ENCODE data around the gene RAPGEF2. TPM values are rescaled to one million over a fixed set of nuclear protein-coding genes. Genes with fewer than 3 reads are reported as not detected.

Gene RAPGEF2
- total and polyA plus RNA-seq, 2 donors (not counting 3 experiments of a cell fraction or from before 2014, with no cell fraction given) = 28.7 to 55.2 TPM

DNA sequence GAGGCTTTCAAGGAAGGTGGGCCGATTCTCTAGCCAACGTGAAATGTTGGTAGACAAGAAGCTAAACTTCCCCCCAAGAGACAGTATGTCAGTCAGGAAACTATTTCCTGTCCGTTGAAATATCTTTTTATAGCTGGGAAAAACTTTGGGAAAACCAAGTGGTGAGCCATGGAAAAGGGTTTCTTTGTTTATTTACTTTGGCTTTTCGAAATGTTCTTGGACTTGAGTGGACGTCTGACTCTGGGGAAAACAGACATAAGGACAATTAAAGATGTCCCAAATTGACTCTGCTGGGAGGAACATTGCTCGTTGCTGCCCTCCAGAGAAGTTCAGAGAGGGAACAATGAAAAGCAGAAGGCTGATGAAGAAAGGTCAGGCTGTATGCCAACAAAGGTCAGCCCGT is 295.4 kb downstream of the RAPGEF2 start:
- H2AFZ ChIP-seq (ENCODE audit: low read depth, low read length) = peak overlapping the region; percentile 66
- H4K20me1 ChIP-seq (replicated peaks; ENCODE audit: control insufficient read depth, extremely low read depth, insufficient read depth, low read length) = no peaks in the 10 kb centered on the region
- H3K9ac ChIP-seq (replicated peaks; ENCODE audit: extremely low read depth, insufficient read depth, low read length) = no peak overlapping the region
- no peaks in the 10 kb centered on the region for H3K79me2 ChIP-seq (ENCODE audit: control insufficient read depth, insufficient read depth, low read length)
- peak overlapping the region; percentile 37 for H3K27ac ChIP-seq (ENCODE audit: insufficient read depth, low read depth, low read length)
- FAIRE-seq (peak; percentile 86), DNase-seq (ENCODE audit: low read depth, low spot score) (peak; percentile 81)
- no peaks in the 10 kb centered on the region for H3K9me3 ChIP-seq (replicated peaks; ENCODE audit: control insufficient read depth, insufficient read depth, low read length)
- ChIA-PET POLR2A (no interaction called here), CTCF (interaction anchor here (1.1 to 1.7 kb wide), 4 partner anchors 13 to 546 kb away, joined by 3 to 10 read pairs (median 4); no protein-coding TSS in a partner anchor)
- intact Hi-C loops (cut with micrococcal nuclease) (loop anchor here (1.0 kb wide), 1 partner anchor 8 kb away; no protein-coding TSS in a partner anchor), dilution Hi-C loops (cut with MboI; ENCODE audit: extremely low pct_ligation_motif_present, low sequenced_read_pairs) (no loop called here)
- H3K4me3 ChIP-seq (replicated peaks in 1 of 3; ENCODE audit: insufficient read depth in 1 of 3, low read depth in 1 of 3, low read length in 3 of 3) = no peak overlapping the region
- H3K4me1 ChIP-seq (ENCODE audit: control insufficient read depth, extremely low read depth, insufficient read depth, low read length) = peaks cover 21% of the 10 kb centered on the region
- no peaks in the 10 kb centered on the region for H3K36me3 ChIP-seq (ENCODE audit: control insufficient read depth in 2 of 2, extremely low read depth in 1 of 2, insufficient read depth in 2 of 2, low read length in 2 of 2)
- H3K9me1 ChIP-seq (replicated peaks; ENCODE audit: control insufficient read depth, extremely low read depth, insufficient read depth, low read length) = no peaks in the 10 kb centered on the region
- BruUV-seq (replicated peaks) = no TSS peak
- no peak for TF ChIP-seq MYC (IDR thresholded peaks at IDR 0.05; ENCODE audit: low read depth, low read length)
- TF ChIP-seq FOS (IDR thresholded peaks at IDR 0.05; ENCODE audit: borderline replicate concordance, insufficient read depth, low read length) = no peak
- TF ChIP-seq CTCF (IDR thresholded peaks at IDR 0.05; ENCODE audit: extremely low read depth in 1 of 2, insufficient read depth in 1 of 2, low read depth in 1 of 2, low read length in 2 of 2) = peak in 1 of 2 donors; percentile 2
- no peaks in the 10 kb centered on the region for H3K27me3 ChIP-seq (ENCODE audit: control insufficient read depth in 2 of 2, insufficient read depth in 2 of 2, low read length in 2 of 2)
- H3K4me2 ChIP-seq (ENCODE audit: insufficient read depth, low read length) = peak overlapping the region; percentile 19

- no peak overlapping the region for H3K4me3 ChIP-seq (replicated peaks in 1 of 3; ENCODE audit: insufficient read depth in 1 of 3, low read depth in 1 of 3, low read length in 3 of 3)
- no peaks in the 10 kb centered on the region for H3K9me3 ChIP-seq (replicated peaks; ENCODE audit: control insufficient read depth, insufficient read depth, low read length)
- dilution Hi-C loops (cut with MboI; ENCODE audit: extremely low pct_ligation_motif_present, low sequenced_read_pairs) = no loop called here
- no TSS peak for BruUV-seq (replicated peaks)
- DNase-seq (ENCODE audit: low read depth, low spot score) = no peak
- H3K4me1 ChIP-seq (ENCODE audit: control insufficient read depth, extremely low read depth, insufficient read depth, low read length) = peaks cover 21% of the 10 kb centered on the region
- H4K20me1 ChIP-seq (replicated peaks; ENCODE audit: control insufficient read depth, extremely low read depth, insufficient read depth, low read length) = no peaks in the 10 kb centered on the region
- FAIRE-seq = no peak
- H3K36me3 ChIP-seq (ENCODE audit: control insufficient read depth in 2 of 2, extremely low read depth in 1 of 2, insufficient read depth in 2 of 2, low read length in 2 of 2) = no peaks in the 10 kb centered on the region
- no peak overlapping the region for H2AFZ ChIP-seq (ENCODE audit: low read depth, low read length)
- no peaks in the 10 kb centered on the region for H3K9me1 ChIP-seq (replicated peaks; ENCODE audit: control insufficient read depth, extremely low read depth, insufficient read depth, low read length)
- no peak overlapping the region for H3K27ac ChIP-seq (ENCODE audit: insufficient read depth, low read depth, low read length)
- intact Hi-C loops (cut with micrococcal nuclease) = loop anchor here (5.0 kb wide), 1 partner anchor 128 kb away; no protein-coding TSS in a partner anchor
- H3K79me2 ChIP-seq (ENCODE audit: control insufficient read depth, insufficient read depth, low read length) = no peaks in the 10 kb centered on the region
- TF ChIP-seq JUN (IDR thresholded peaks at IDR 0.05; ENCODE audit: borderline replicate concordance, insufficient read depth, insufficient read length, low read depth) = no peak
- no peak for TF ChIP-seq POLR2A (IDR thresholded peaks at IDR 0.05; ENCODE audit: low read depth, low read length)
- TF ChIP-seq, protein P1, sequence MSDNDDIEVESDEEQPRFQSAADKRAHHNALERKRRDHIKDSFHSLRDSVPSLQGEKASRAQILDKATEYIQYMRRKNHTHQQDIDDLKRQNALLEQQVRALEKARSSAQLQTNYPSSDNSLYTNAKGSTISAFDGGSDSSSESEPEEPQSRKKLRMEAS (IDR thresholded peaks at IDR 0.05; ENCODE audit: insufficient read depth, insufficient read length) = no peak
- TF ChIP-seq MYC (IDR thresholded peaks at IDR 0.05; ENCODE audit: low read depth, low read length) = no peak
- TF ChIP-seq EZH2 (IDR thresholded peaks at IDR 0.05; ENCODE audit: borderline replicate concordance, low read depth, low read length, severe bottlenecking) = no peak
- no peak for TF ChIP-seq GATA2 (IDR thresholded peaks at IDR 0.05; ENCODE audit: insufficient read depth, insufficient read length, low read depth, low read length)
- TF ChIP-seq FOS (IDR thresholded peaks at IDR 0.05; ENCODE audit: borderline replicate concordance, insufficient read depth, low read length) = no peak
- no peak for TF ChIP-seq POLR2AphosphoS5 (IDR thresholded peaks at IDR 0.05; ENCODE audit: insufficient read depth, low read depth, low read length)
- no peak for TF ChIP-seq CTCF (IDR thresholded peaks at IDR 0.05; ENCODE audit: extremely low read depth in 1 of 2, insufficient read depth in 1 of 2, low read depth in 1 of 2, low read length in 2 of 2)
- H3K9ac ChIP-seq (replicated peaks; ENCODE audit: extremely low read depth, insufficient read depth, low read length) = no peak overlapping the region
- CTCF ChIA-PET = interaction anchor here (1.6 kb wide), 1 partner anchor 10 kb away, joined by 5 read pairs; no protein-coding TSS in a partner anchor
- POLR2A ChIA-PET = no interaction called here
- no peak overlapping the region for H3K4me2 ChIP-seq (ENCODE audit: insufficient read depth, low read length)
- no peaks in the 10 kb centered on the region for H3K27me3 ChIP-seq (ENCODE audit: control insufficient read depth in 2 of 2, insufficient read depth in 2 of 2, low read length in 2 of 2)
Measured at GRCh38 chr4:159400558-159401225, 297.8 kb downstream of the RAPGEF2 start.
